Aorta (tissue), 5 donors: ENCODE results near the gene CELF4. TPM values are rescaled to one million over a fixed set of nuclear protein-coding genes. Genes with fewer than 3 reads are reported as not detected.

Experiments used
- ATAC-seq: fragments of 200-7000 bp; cut with Tn5 transposase; one replicate; pipeline ENCODE4 v1.9.1; 2022; ENCODE audit warnings: moderate library complexity; ENCODE audit not compliant: low FRiP score
- DNase-seq, 2 donors: peaks; one replicate each; pipeline ENCODE4 v3.0.0-alpha.2; 2020
- H3K27ac ChIP-seq, 2 donors: one replicate each; pipeline ENCODE4 v1.5.1; 2013; ENCODE audit warnings: low read length in 2 of 2, mild to moderate bottlenecking in 2 of 2, moderate library complexity in 2 of 2, control low read depth in 1 of 2, inconsistent platforms in 1 of 2, low read depth in 1 of 2
- H3K27me3 ChIP-seq, 2 donors: one replicate each; pipeline ENCODE4 v1.6.1; 2013; ENCODE audit warnings: control low read depth in 1 of 2, low read length in 1 of 2, mild to moderate bottlenecking in 1 of 2, moderate library complexity in 1 of 2; ENCODE audit not compliant: insufficient read depth in 2 of 2, control insufficient read depth in 1 of 2
- H3K36me3 ChIP-seq, 2 donors: one replicate each; pipeline ENCODE4 v1.6.1; 2013; ENCODE audit warnings: control low read depth in 1 of 2, low read length in 1 of 2, mild to moderate bottlenecking in 1 of 2; ENCODE audit not compliant: insufficient read depth in 2 of 2, control insufficient read depth in 1 of 2
- H3K4me1 ChIP-seq, 2 donors: one replicate each; pipeline ENCODE4 v1.6.1; 2013; ENCODE audit warnings: low read length in 2 of 2, control low read depth in 1 of 2, mild to moderate bottlenecking in 1 of 2, moderate library complexity in 1 of 2; ENCODE audit not compliant: insufficient read depth in 2 of 2, control insufficient read depth in 1 of 2
- H3K4me3 ChIP-seq, 2 donors: one replicate each; pipeline ENCODE4 v1.5.1; 2013; ENCODE audit warnings: low read length in 2 of 2, control low read depth in 1 of 2, mild to moderate bottlenecking in 1 of 2
- H3K9me3 ChIP-seq: one replicate; pipeline ENCODE4 v1.6.1; 2013; ENCODE audit warnings: mild to moderate bottlenecking, low read length; ENCODE audit not compliant: control insufficient read depth
- WGBS, 2 donors: extraction: QIAGEN DNeasy Blood & Tissue Kit; methylation state at CpG; one replicate each; pipeline ENCODE4 v1.1.7; 2013; 5-methylcytosine and 5-hydroxymethylcytosine counted together
- intact Hi-C, 2 donors: fragments of 100-400 bp; cut with DNase I; formaldehyde crosslinking; loops; one replicate each; pipeline versions ENCODE4 v1.14.2 to v1.15.0; 2022
- polyA plus RNA-seq, 2 donors: library from polyadenylated mRNA; stranded (reverse); fragments of 200-250 nt; gene quantifications; one replicate each; pipeline ENCODE4 v1.2.3, GENCODE V29; 2013
- total RNA-seq, 2 donors: library from RNA; stranded (reverse); fragmentation: NEBNext Ultra II Directional; extraction: Animal tissue kit (Norgen Biotek cat#: 25700); gene quantifications; one replicate each; pipeline ENCODE4 v1.2.1, GENCODE V29; 2021
- donor health status: healthy with polysubstance abuse.
- donor health status: Bipolar disorder and iron deficiency.
- donor health status: DM: no; HTN: no; CAD: no.
- donor health status: DM: no; HTN: no; CAD: no.
- donor health status: DM: yes; HTN: yes; CAD: no.

Gene CELF4
- total and polyA plus RNA-seq, 4 donors, result 0.51 TPM; not detected in 3

DNA sequence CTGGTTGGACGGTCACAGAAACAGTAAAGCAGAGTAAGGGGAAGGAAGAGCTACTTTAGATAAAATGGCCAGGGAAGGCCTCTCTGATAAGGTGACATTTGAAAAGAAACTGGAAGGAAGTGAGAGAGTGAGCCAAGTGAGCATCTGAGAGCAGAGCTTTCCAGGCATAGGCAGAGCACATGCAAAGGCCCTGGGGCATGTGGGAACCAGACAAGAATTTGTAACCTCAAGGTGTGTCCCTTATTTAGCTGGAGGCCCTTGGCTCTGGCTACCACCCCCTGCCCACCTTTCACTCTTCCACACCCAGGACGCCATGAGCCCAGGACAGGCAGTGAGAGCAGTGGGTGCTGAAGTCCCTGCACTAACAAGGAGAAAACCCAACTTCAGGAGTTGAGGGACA, 116.0 kb downstream of the CELF4 start:
- Histone ChIP-seq H3K27me3 (no peaks in the 10 kb centered on the region), H3K9me3 (no peaks in the 10 kb centered on the region), H3K27ac (no peak overlapping the region), H3K4me3 (no peak overlapping the region), H3K36me3 (no peaks in the 10 kb centered on the region), H3K4me1 (no peaks in the 10 kb centered on the region)
- DNase-seq (no peak), ATAC-seq (no peak)
- 67 to 81% methylated on average over 2 of the region's 2 CpGs for WGBS, 2 donors
- intact Hi-C loops, result loop anchor here in 1 of 2 donors (5.0 kb wide), 1 partner anchor 88 kb away; no protein-coding TSS in a partner anchor

DNA sequence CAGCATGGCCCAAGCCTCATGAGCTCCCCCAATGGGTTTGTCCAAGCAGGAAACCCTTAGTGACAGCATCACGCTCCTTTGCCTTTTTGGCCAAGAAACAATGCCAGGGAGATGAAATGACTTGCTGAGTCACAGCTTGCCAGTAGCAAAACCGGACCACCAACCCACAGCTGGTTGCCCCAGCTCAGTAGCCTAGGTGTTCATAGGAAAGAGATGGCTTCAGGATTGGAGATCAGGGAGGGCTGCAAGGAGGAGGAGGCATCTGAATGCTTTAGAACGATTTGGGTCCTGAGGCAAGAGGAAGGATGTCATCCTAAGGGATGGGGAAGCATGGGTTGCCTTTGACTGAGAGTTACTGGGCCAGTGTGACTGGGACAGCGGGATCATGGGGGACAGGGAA, 116.7 kb downstream of the CELF4 start:
- Histone ChIP-seq H3K4me1 (no peaks in the 10 kb centered on the region), H3K36me3 (no peaks in the 10 kb centered on the region), H3K27me3 (no peaks in the 10 kb centered on the region), H3K9me3 (no peaks in the 10 kb centered on the region), H3K4me3 (no peak overlapping the region), H3K27ac (no peak overlapping the region)
- intact Hi-C loops, result loop anchor here in 1 of 2 donors (5.0 kb wide), 1 partner anchor 88 kb away; no protein-coding TSS in a partner anchor
- DNase-seq (no peak), ATAC-seq (no peak)
- WGBS, 2 donors, result 83 to 89% methylated on average over 4 of the region's 4 CpGs

DNA sequence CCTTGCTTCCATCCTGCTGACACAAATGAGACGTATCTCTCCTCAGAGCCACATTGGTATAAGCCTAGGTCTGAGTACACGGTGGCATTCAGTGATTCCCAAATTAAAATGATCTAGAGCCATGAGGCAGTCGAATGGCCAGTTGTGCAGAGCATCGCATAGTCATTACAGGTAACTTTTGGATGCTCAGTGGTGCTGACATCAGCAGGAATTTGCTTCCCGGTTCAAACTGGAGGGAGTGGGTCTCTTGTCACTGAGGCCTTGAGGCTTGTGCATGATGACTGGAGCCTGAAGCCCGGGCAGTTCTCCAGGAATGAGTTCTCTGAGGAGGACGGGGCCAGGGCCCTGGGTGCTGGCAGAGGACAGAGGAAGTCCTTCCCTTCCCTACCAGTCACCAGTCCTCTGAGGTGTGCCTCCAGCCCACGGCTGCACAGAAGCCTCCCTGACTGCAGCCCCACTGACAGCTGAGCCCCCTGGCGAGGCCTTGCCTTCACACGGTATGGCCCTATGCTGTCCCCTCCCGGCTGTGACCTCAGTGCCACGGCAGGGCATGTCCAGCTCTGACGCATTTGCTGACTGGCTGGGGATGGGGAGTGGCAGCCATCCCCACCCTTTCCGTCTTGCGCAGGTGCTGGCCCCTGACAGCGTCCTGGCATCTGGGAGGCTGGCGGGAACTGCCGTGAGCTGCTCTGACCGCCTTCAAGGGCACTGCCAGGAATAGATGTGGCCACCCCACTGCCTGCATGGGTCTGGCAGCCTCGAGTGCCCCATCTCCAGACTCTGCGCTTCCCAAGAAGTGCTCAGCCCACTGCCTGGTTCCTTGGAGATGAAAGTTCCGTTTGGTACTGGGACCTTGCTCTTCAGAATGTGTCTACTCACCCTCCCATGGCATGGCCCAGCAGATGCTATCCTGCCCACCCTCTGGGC, 117.4 kb downstream of the CELF4 start:
- no peak for ATAC-seq

DNA sequence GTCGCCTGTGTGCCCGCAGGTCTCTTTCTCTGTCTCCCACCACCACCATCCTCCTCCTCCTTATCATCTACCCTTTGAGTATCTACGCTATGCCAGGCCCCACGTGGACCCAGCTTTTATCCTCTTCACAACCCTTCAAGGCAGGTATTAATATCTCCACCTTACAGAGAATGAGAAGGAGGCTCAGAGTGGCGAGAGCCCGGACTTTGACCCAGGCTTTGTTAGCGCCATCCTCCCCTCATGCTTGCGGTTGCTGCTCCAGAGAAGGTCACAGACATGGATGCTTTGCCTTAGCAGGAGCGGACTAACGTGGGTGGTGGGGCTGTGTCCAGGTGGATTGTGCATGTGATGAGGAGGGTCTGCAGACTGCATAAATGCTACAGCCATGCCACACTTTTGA, 119.8 kb downstream of the CELF4 start:
- DNase-seq (no peak), ATAC-seq (no peak)
- no peak overlapping the region for H3K27ac ChIP-seq
- H3K4me3 ChIP-seq, result no peak overlapping the region
- no peaks in the 10 kb centered on the region for H3K27me3 ChIP-seq
- no peaks in the 10 kb centered on the region for H3K4me1 ChIP-seq
- intact Hi-C loops, result loop anchor here in 1 of 2 donors (5.0 kb wide), 1 partner anchor 91 kb away; no protein-coding TSS in a partner anchor
- WGBS, 2 donors, result 93 to 96% methylated on average over 10 of the region's 10 CpGs
- H3K9me3 ChIP-seq, result no peaks in the 10 kb centered on the region
- H3K36me3 ChIP-seq, result no peaks in the 10 kb centered on the region

More for the DNA sequence above, 117.4 kb downstream of the CELF4 start:
- 73 to 75% methylated on average over 22 of the region's 22 CpGs for WGBS, 2 donors
- Histone ChIP-seq H3K4me1 (no peaks in the 10 kb centered on the region), H3K27me3 (no peaks in the 10 kb centered on the region), H3K36me3 (no peaks in the 10 kb centered on the region), H3K9me3 (no peaks in the 10 kb centered on the region), H3K4me3 (no peak overlapping the region), H3K27ac (no peak overlapping the region)
- intact Hi-C loops, result loop anchor here in 1 of 2 donors (5.0 kb wide), 1 partner anchor 89 kb away; no protein-coding TSS in a partner anchor
- DNase-seq, result no peak

DNA sequence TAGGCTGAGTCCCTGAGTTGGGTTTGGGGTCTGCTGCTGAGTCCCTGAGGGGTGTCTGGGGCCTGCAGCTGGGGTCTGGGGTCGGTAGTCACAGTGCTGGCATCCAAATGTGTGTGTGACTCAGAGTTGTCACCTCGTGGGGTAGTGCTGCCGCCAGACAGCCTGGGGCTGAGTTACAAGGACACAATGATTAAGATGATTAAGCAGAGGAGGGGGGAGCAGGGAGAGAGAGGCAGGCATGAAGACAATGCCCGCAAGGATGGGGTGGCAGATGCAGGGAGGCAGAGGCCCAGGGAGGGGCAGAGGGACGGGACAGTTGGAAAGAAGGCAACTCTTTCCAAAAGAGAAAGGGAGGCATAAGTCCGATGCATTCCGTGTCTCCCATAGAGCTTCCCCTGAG, 120.2 kb downstream of the CELF4 start:
- no peak overlapping the region for H3K4me3 ChIP-seq
- H3K27ac ChIP-seq, result no peak overlapping the region
- H3K9me3 ChIP-seq, result no peaks in the 10 kb centered on the region
- H3K4me1 ChIP-seq, result no peaks in the 10 kb centered on the region
- no peaks in the 10 kb centered on the region for H3K36me3 ChIP-seq
- no peak for DNase-seq
- 76 to 80% methylated on average over 7 of the region's 7 CpGs for WGBS, 2 donors
- intact Hi-C loops, result loop anchor here in 1 of 2 donors (5.0 kb wide), 1 partner anchor 92 kb away; no protein-coding TSS in a partner anchor
- ATAC-seq, result no peak
- no peaks in the 10 kb centered on the region for H3K27me3 ChIP-seq

DNA sequence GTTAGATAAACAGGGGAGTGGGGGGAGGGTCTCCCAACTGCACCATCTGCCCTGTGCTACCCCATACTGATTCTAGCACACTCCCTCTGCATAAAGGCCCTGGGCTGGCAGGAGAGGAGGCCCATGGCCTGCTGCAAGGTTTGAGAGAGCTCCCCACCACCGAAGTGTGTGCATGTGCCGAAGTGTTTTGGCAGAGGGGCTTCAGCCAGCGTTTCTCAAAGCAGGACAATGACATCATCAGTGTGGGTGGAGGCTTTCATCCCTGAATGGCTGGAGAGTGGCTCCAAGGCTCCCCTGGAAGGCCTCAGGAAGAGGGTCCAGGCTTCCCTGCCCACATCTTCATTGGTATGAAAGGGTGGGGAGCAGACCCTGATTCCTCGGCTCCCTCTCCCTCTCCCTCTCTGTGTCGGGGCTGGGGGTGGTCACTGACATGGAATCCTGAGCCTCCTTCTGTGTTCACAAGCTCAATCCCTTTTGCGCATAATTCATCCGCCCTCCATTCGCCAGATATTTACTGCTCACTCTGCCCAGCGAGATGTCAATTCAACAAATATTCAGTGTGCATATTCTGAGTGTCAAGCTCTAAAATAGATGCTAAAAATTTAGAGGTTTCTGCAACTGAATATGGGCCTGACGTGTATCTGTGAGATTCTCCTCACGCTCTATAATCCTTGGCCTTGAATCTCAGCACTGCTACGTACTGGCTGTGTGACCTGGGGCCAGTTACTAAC, 122.1 kb downstream of the CELF4 start:
- Histone ChIP-seq H3K9me3 (no peaks in the 10 kb centered on the region), H3K4me1 (no peaks in the 10 kb centered on the region), H3K27ac (no peak overlapping the region), H3K27me3 (no peaks in the 10 kb centered on the region), H3K36me3 (no peaks in the 10 kb centered on the region), H3K4me3 (no peak overlapping the region)
- DNase-seq, result no peak
- ATAC-seq, result no peak
- intact Hi-C loops, result no loop called here
- whole genome bisulfite sequencing, 2 donors, result 73 to 77% methylated on average over 12 of the region's 12 CpGs

DNA sequence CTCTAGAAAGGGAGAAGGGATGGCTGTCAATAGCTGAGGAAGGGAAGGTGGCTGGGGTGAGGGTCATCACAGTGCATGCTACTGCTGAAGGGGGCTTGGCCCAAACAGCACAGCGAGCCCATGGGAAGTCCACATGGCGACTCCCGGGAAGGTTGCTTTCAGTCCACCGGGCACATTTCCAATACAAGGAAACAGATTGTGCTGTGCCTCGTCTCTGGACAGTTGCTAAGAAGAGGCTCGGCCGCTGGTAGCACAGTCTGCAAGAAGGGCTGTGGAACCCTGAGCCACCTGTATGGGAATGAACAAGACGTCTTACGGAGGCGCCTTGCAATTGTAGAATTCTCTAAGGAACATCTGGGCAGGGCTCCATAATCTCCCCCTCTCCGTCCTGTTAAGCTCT, 123.1 kb downstream of the CELF4 start:
- no peaks in the 10 kb centered on the region for H3K4me1 ChIP-seq
- peaks cover 1% of the 10 kb centered on the region for H3K9me3 ChIP-seq
- no peak for DNase-seq
- H3K27ac ChIP-seq, result no peak overlapping the region
- H3K27me3 ChIP-seq, result no peaks in the 10 kb centered on the region
- H3K4me3 ChIP-seq, result no peak overlapping the region
- intact Hi-C loops, result no loop called here
- no peak for ATAC-seq
- WGBS, 2 donors, result 79 to 82% methylated on average over 11 of the region's 11 CpGs
- H3K36me3 ChIP-seq, result no peaks in the 10 kb centered on the region

DNA sequence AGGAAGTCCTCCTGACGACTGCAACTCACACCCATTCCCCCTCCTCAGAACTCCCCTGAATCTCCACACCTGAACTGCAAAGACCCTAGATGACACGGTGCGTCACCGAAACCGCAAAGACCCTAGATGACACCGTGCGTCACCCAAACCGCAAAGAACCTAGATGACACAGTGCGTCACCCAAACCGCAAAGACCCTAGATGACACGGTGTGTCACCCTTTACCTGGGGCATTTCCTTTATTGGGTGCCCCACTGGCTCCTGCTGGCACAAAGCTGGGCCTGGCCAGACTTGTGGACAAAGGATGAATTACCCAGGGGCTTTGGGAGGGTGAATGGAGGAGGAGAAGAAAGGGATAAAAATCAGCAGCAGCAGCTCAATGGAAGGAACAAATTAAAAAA, 123.8 kb downstream of the CELF4 start:
- Histone ChIP-seq H3K27ac (no peak overlapping the region), H3K9me3 (peaks cover 1% of the 10 kb centered on the region), H3K4me1 (no peaks in the 10 kb centered on the region), H3K36me3 (no peaks in the 10 kb centered on the region), H3K4me3 (no peak overlapping the region), H3K27me3 (no peaks in the 10 kb centered on the region)
- DNase-seq (no peak), ATAC-seq (no peak)
- 76 to 84% methylated on average over 11 of the region's 11 CpGs for WGBS, 2 donors
- intact Hi-C loops, result no loop called here
